ENCODE measurements around the gene SH3BGRL2.

The SH3BGRL2 gene

DNA sequence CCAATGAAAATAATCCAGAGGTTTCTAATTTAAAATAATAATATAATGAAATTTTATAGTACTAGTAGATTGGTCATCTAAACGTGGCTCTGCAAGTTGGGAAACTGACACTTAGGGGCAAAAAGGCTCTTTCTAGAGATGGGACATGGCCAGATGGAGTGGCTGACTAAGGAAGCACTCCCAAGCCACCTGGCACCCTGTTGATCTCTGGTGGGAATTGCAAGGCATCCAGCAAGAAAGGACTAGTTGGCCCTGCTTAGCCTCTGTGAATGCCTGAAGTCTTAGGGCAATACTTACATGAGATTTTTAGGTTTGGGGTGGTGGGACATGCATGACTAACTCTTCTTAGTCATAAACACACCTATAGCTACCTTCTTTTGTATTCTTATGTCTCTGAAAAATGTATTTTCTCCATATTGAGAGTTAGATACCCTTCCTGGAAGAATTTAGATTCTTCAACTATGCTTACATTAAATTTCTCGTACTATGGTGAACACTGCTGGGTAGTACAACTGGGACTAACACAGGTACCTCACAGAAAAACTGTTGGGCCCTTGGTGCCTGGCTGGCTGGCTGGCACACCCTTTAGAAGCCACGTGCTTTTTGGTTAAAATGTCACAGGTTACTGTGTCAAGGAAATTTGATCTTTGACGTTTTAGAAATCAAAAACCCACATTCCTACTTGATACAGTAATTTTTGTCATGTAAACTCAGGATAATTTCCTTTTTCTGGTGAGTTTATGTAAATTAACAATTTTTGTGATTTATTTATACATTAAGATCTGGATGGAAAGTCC lies 25.0 kb upstream of the SH3BGRL2 start:
- no peak for DNase-seq (ENCODE audit: low read depth)
- TF ChIP-seq, protein P1, sequence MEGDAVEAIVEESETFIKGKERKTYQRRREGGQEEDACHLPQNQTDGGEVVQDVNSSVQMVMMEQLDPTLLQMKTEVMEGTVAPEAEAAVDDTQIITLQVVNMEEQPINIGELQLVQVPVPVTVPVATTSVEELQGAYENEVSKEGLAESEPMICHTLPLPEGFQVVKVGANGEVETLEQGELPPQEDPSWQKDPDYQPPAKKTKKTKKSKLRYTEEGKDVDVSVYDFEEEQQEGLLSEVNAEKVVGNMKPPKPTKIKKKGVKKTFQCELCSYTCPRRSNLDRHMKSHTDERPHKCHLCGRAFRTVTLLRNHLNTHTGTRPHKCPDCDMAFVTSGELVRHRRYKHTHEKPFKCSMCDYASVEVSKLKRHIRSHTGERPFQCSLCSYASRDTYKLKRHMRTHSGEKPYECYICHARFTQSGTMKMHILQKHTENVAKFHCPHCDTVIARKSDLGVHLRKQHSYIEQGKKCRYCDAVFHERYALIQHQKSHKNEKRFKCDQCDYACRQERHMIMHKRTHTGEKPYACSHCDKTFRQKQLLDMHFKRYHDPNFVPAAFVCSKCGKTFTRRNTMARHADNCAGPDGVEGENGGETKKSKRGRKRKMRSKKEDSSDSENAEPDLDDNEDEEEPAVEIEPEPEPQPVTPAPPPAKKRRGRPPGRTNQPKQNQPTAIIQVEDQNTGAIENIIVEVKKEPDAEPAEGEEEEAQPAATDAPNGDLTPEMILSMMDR (IDR thresholded peaks at IDR 0.05; ENCODE audit: low read length, missing control alignments), result no peak
- no peak overlapping the region for H3K4me3 ChIP-seq (replicated peaks; ENCODE audit: low read depth, low read length)

DNA sequence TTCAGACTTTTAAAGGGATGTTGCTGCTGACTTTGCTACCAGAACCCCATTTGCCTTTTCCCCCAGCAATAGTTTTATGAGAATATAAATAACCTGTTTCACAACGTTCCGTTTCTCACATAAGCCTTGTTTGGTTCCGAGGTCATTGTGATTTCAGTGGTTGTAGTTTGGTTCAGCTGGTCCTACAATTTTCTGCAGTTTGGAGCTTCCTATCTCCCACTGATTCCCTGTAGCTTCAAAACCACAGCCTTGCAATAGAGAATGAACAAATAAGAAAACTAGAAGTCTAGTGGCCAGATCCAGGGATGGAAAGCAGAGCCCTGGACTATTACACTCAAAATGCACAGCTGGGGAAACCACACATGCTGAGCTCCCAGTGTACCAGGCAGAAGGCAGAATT lies 24.1 kb upstream of the SH3BGRL2 start:
- no peak overlapping the region for H3K4me3 ChIP-seq (replicated peaks; ENCODE audit: low read depth, low read length)
- TF ChIP-seq, protein P1 (IDR thresholded peaks at IDR 0.05; ENCODE audit: low read length, missing control alignments), result no peak
- DNase-seq (ENCODE audit: low read depth), result no peak

DNA sequence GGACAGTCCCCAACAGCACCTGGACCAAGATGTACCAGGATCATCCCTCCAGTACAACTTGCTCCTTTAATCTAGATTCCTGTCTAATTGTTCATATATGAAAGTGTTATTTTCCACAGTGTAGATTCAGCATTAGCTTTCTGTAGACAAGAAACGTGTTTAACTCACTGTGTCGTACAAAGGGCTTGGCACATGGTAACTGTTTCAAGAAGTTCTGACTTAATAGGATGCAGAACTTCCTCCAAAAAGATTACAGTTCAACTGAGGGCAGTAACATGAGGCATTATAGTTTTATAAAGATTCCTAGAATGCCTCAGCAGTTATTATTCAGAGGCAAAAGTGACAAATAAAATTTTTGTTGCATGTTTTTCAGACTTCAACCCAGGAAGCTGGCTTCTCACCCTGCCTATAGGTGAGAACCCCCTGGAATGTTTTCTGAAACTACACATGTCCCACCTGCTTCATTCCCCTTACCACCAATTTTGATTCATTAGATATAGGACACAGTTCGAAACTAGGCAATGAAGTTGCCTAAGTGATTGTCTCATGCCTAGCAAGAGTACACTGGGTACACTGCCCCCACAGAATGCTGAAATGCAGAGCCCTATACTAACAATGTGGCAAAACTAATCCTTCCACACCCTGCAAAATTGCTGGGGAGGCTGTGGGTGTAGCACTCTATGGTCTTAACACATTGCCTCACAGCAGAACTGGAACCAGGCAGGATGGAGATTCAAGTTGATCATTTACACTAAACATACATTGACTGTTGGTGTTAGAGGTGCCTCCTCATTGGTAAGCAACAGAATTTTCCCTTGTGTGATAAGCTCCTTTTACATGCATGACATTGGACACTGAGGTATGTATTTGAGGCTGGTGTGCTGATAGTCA lies 22.6 kb upstream of the SH3BGRL2 start:
- TF ChIP-seq, protein P1 (IDR thresholded peaks at IDR 0.05; ENCODE audit: low read length, missing control alignments), result no peak
- DNase-seq (ENCODE audit: low read depth), result no peak
- no peak overlapping the region for H3K4me3 ChIP-seq (replicated peaks; ENCODE audit: low read depth, low read length)

DNA sequence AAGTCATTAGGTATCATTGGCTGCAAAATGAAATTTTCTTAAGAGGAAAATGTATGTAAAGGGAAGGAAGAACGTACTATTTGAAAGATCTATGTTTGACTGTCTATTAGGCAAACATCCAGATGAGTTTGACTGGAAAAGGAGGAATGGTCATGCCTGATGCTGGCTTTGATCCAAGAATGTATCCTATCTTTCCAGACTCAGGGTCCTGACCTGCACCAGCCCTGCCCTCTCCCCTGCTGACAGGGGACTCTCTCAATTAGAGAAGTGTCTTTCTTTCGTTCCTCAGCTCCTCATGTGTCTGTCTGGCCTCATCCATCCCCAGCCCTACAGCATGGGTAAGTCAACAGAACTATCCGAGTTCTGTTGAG lies 21.9 kb upstream of the SH3BGRL2 start:
- TF ChIP-seq, protein P1 (IDR thresholded peaks at IDR 0.05; ENCODE audit: low read length, missing control alignments), result no peak
- no peak overlapping the region for H3K4me3 ChIP-seq (replicated peaks; ENCODE audit: low read depth, low read length)
- DNase-seq (ENCODE audit: low read depth), result no peak

DNA sequence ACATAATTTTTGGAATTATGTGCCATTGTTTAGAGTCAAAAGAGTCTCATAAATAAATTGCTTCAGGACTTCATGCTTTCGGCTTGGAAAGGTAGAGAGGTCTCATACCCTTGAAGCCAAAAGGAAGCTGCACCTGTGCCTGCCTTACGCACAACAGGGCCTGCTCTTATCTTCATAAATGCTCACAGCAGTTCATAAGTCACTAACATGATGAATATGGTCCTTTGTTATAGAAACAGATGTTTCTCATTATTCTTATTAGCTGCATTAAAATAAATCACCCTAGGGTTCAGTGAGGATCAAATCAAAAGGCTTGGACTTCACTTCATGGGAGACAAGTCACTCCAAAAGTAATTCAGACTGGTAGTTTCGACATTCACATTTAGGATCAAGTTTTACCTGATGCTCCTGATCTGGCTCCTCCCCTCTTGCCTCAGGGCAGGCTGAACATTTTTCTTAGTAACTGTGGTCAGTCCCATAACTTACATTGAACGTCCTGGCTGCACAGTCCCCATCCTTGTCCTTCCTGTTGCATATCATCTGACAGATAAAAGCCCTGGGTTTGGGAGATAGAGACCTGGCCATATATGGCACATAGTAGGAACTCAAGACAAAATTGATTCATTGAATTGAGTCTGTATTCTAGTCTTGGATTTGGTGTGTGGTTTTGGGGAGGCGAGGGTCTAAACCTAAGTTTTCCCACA lies 20.7 kb upstream of the SH3BGRL2 start:
- no peak for DNase-seq (ENCODE audit: low read depth)
- TF ChIP-seq, protein P1 (IDR thresholded peaks at IDR 0.05; ENCODE audit: low read length, missing control alignments), result no peak

DNA sequence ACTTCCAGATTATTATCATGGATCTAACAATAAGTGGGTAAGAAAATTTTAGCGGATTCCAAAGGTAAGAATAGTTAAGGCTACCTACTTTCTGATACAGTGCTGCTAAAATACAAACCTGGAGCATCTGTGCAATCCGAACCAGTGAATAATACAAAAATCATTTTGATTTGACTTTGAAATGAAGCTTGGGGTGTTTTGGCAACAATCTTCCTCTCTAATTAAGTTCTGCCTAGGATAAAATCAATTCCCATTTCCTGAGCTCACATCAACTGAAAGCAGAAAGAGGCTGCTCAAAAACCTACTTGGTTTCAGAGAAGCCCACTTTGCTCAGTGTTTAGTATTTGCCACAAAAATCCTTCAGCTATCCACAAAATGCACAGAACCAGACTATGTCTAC lies 18.7 kb upstream of the SH3BGRL2 start:
- TF ChIP-seq, protein P1 (IDR thresholded peaks at IDR 0.05; ENCODE audit: low read length, missing control alignments), result no peak
- no peak overlapping the region for H3K4me3 ChIP-seq (replicated peaks; ENCODE audit: low read depth, low read length)
- DNase-seq (ENCODE audit: low read depth), result no peak

More for the DNA sequence above, 20.7 kb upstream of the SH3BGRL2 start:
- no peak overlapping the region for H3K4me3 ChIP-seq (replicated peaks; ENCODE audit: low read depth, low read length)
